Ovary (tissue), 3 donors: ENCODE measurements around the gene NSRP1.

Experiments
- POLR2A ChIP-seq: fragments of 450-650 bp; IDR thresholded peaks from one replicate; pipeline ENCODE4 v1.6.1; 2017; ENCODE audit warnings: antibody characterized with exemption, mild to moderate bottlenecking, moderate library complexity
- TF ChIP-seq, protein P1 (sequence below), 3 donors: fragments of 450-650 bp in 2 of 3; fragments of 200-600 bp in 1 of 3; IDR thresholded peaks; one replicate each; pipeline versions ENCODE4 v1.5.1 to v1.8.0; 2016 to 2022; ENCODE audit warnings: antibody characterized with exemption in 3 of 3, mild to moderate bottlenecking in 1 of 3
- donor health status: DM: no; HTN: no; CAD: no.

DNA sequence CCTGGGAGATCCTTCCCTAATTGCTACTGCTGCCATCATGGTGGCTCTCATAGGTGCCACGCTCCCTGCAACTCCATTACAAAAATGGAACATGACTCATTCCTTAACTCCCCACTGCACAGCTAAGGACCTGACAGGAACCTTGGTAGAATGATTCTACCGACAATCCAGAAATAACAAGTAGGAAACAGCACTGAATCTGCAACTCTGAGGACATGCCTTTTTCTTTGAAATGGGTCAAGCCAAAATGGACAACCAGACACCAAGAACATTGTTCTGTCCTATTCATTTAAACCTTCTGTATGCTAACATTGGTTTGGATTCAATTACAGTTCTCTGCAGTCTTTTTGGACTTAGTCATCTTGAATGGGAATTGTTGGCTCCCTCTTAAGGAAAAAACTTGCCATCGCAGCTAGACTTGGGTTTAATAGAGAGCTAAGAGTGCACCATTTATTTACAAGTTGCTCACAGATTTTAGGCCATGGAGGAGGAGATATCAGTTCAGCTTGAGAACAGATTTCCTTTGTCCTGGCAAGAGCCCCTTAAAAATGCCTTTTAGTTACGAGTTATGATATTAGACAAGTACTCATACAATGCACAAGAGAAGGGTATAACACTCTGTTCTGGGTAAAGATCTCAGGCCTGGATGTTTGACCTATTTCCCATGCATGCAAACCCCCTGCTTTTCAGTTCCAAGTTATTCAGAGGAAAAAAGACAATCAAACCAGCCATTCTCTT is 20.9 kb upstream of the NSRP1 start:
- TF ChIP-seq, protein P1, sequence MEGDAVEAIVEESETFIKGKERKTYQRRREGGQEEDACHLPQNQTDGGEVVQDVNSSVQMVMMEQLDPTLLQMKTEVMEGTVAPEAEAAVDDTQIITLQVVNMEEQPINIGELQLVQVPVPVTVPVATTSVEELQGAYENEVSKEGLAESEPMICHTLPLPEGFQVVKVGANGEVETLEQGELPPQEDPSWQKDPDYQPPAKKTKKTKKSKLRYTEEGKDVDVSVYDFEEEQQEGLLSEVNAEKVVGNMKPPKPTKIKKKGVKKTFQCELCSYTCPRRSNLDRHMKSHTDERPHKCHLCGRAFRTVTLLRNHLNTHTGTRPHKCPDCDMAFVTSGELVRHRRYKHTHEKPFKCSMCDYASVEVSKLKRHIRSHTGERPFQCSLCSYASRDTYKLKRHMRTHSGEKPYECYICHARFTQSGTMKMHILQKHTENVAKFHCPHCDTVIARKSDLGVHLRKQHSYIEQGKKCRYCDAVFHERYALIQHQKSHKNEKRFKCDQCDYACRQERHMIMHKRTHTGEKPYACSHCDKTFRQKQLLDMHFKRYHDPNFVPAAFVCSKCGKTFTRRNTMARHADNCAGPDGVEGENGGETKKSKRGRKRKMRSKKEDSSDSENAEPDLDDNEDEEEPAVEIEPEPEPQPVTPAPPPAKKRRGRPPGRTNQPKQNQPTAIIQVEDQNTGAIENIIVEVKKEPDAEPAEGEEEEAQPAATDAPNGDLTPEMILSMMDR (IDR thresholded peaks at IDR 0.05) = peak in 2 of 3 donors; percentile 10 to 12
- TF ChIP-seq POLR2A = no peak
